AG04449 (cell line): ENCODE data around the gene RNF144A.
A peak's percentile ranks its signal among the peaks of the same experiment; 100 is the strongest.

ENCODE experiments used
- CTCF ChIA-PET: fragments of 350-600 bp; formaldehyde crosslinking; extraction: SDS; loops from one replicate; lab custom pipeline; 2021; ENCODE audit warnings: antibody characterized with exemption; lab: Yijun Ruan, JAX
- POLR2A ChIA-PET: fragments of 400-600, 350-600 bp; formaldehyde crosslinking; extraction: SDS; loops from one replicate; lab custom pipeline; 2020; ENCODE audit warnings: antibody characterized with exemption, inconsistent platforms; lab: Yijun Ruan, JAX
- DNase-seq: peaks from one replicate; pipeline ENCODE4 v3.0.0-alpha.2; 2010; ENCODE audit warnings: low read depth, low spot score
- H3K4me3 ChIP-seq: 2 replicates; pipeline ENCODE4 v1.5.1; 2011; ENCODE audit warnings: low read depth, mild to moderate bottlenecking, control low read depth, low read length
- TF ChIP-seq, protein P1 (sequence below): IDR thresholded peaks from one replicate; pipeline ENCODE4 v1.5.1; 2011; ENCODE audit warnings: mild to moderate bottlenecking, moderate library complexity, low read length, control low read depth, inconsistent platforms; ENCODE audit not compliant: insufficient read depth; ENCODE audit errors: missing control alignments

The RNF144A gene

DNA sequence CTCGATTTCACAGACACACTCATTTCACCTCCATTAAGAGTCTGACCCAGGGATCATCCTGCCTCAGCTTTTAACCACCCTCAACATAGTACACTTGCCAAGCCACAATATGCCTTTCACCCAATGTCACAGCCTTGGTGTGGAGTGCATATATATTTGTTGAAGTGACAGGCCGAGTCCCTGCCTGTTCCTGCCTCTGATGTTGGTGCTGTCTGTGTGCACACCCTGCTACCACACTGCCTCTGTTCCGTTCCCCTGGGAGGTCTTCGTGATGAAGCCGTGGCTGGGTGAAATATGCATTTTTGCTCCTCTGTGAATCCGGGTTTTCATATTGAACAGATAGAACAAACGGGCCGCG is 90.3 kb downstream of the RNF144A start:
- DNase-seq: no peak
- ChIA-PET CTCF (no interaction called here), POLR2A (no interaction called here)
- TF ChIP-seq, protein P1, sequence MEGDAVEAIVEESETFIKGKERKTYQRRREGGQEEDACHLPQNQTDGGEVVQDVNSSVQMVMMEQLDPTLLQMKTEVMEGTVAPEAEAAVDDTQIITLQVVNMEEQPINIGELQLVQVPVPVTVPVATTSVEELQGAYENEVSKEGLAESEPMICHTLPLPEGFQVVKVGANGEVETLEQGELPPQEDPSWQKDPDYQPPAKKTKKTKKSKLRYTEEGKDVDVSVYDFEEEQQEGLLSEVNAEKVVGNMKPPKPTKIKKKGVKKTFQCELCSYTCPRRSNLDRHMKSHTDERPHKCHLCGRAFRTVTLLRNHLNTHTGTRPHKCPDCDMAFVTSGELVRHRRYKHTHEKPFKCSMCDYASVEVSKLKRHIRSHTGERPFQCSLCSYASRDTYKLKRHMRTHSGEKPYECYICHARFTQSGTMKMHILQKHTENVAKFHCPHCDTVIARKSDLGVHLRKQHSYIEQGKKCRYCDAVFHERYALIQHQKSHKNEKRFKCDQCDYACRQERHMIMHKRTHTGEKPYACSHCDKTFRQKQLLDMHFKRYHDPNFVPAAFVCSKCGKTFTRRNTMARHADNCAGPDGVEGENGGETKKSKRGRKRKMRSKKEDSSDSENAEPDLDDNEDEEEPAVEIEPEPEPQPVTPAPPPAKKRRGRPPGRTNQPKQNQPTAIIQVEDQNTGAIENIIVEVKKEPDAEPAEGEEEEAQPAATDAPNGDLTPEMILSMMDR: no peak
- H3K4me3 ChIP-seq: no peak overlapping the region

DNA sequence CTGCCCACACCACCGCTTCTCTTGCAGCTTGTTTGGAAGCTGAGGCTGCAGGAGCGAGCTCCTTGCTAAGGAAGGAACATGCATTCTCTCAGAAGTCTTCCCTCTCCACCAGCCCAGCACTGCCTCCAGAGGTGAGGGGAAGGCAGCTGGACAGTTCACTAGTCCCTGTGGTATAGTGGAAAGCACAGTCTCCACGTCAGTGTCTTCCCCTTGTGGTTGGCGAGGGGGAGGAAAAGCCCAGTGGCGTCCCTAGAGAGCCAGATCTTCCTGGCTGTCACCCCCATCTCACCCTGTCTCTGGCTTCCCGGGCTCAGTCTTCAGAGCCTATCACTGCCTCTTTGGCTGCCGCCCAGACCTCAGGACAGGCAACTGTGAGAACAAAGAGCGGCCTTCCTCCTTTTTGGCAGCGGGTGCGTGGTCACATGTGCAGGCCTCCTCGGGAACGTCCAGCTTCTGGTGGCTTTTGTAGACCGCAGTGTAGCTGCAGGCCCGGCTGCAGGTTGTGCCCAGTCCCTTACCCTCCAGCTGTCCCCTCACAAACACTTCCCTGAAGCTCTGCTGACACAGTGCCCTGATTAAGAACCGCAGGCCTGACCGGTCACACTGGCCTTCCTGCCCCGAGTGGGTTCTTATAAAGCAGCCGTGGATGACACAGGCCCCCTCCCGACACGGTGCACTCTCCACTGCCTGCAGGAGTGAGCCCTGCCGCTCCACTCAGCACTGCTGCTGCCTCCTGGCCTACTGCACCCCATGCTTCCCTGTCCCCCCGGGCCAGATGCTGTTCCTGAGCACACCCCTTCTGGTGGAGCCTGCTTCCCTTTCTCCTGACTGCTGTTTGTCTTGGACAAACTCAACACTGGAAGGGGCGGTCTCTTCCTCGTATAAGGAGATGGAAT is 90.9 kb downstream of the RNF144A start:
- ChIA-PET POLR2A (no interaction called here), CTCF (no interaction called here)
- TF ChIP-seq, protein P1: peak; percentile 20
- no peak overlapping the region for H3K4me3 ChIP-seq
- no peak for DNase-seq

DNA sequence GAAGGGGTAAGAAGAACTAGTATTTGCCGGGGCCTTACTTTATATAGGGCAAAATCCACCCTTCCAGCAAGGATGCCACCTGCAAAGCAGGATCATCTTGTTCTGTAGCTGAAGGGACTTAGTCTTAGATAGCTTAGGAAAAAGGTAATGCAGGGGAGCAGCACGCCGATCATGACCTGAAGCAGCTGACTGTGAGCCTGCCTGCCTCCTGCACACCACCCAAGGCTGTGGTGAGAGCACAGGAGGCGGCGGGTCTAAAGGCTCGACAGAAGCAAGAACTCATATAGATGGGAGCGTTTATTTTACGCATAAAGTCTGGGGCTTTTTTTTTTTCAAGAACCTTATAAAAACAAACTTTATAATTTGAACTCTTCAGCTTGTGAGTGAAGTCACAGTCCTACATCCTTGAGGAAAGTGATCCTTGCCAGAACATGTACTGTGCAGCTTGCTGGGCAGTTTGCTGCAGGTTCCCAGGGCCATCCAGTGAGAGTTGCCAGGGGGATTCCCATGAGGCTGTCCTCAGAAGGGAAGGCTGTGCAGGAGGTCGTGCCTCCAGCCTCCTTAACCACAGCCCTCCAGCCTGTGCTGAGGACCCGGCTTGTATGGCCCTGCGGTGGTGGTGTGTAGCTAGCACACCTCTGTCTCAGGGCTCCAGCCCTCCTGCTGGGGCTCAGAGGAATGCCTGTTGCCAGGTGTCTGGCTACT is 92.1 kb downstream of the RNF144A start:
- POLR2A ChIA-PET: no interaction called here
- no peak for DNase-seq
- TF ChIP-seq, protein P1: no peak
- no peak overlapping the region for H3K4me3 ChIP-seq
- CTCF ChIA-PET: interaction anchor here (0.6 kb wide), 1 partner anchor 93 kb away, joined by 3 read pairs; no protein-coding TSS in a partner anchor

DNA sequence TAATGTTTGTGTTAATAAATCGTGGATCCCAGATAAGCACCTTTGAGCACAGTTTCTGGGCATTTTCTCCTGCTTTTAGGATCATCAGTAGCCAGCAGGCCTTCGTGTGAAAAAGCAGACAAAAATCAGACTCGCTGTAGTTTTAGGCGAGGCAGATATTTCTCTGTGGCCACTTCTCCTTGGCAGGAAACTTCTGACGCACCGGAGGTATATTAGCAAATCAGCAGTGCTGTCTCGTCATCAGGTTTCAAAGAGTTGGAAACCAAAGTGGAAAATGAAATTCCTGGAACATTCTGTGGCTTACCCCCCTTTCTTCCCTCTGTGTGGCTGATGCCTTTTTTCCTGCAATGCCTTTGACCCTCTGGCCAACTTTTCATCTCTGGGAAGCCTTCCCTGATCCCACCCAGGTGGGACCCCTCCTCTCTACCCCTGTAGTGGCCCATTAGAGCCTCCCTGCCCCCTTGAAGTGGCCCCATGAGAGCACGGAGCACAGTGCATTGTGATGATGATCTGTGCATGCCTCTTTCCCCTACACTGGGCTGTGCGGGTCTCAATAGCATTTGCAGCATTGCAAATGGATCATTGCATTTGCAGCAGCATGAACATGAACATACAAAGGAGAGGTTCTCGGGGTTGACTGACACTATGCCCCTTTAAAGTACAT is 93.3 kb downstream of the RNF144A start:
- H3K4me3 ChIP-seq: no peak overlapping the region
- peak; percentile 56 for DNase-seq
- POLR2A ChIA-PET: no interaction called here
- TF ChIP-seq, protein P1: no peak
- CTCF ChIA-PET: no interaction called here

DNA sequence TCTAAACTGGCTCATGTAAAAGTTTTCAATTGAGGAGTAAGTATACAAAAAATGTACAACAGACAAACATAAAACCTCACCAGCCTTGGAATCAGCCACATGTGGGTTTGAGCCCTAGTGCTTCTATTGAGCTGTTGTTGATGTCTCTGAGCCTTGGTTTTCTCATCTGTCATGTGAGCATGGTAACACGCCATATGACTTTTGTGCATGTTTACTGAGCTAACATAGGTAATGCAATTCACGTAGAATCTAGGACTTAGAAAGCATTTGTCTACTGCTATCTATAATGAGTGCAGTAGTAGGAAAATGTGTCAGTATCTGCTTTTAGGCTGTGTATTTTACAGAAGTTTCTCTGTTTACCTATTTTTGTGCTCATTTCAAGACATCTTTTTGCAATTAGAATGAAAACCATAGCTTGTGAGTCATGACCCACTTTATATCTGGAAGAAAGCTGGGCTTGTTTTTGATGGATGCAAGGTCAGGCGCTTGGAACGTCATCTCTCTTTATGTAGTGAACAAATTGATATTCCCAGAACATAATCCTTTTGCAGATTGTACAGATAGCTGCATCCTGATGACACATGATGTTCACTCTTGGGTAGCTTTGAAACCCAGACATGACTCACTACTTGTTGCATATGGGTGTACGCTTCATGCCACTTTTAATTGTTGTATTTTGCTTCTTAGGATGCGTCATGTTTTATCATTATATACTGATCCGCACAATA is 94.3 kb downstream of the RNF144A start:
- ChIA-PET CTCF (interaction anchor here (1.1 to 2.5 kb wide), 4 partner anchors 8 to 114 kb away, joined by 3 to 15 read pairs (median 3); no protein-coding TSS in a partner anchor), POLR2A (interaction anchor here (0.9 kb wide), 1 partner anchor 9 kb away, joined by 3 read pairs; no protein-coding TSS in a partner anchor)
- H3K4me3 ChIP-seq: no peak overlapping the region
- TF ChIP-seq, protein P1: no peak
- DNase-seq: peak; percentile 75
